A549 treated with CpdA at 1 μM for 4 hours (cell line): ENCODE data around the gene ATXN1. TPM values are rescaled to one million over a fixed set of nuclear protein-coding genes. Genes with fewer than 3 reads are reported as not detected.

Experiments
- total RNA-seq: library from RNA; stranded (reverse); fragments of 200-300 nt; extraction: Qiagen RNA extraction; gene quantifications from 5 replicates; pipeline ENCODE4 v1.2.3, GENCODE V29; 2022; ENCODE audit warnings: low read depth

ATXN1 gene
- 2.0 to 3.5 TPM (median 2.9 TPM) in 5 replicates for total RNA-seq

GRCh38 chr6:16760516-16761470 is at the start of gene ATXN1:
Gene ATXN1, minus strand, starts transcription at chr6:16761460.

